ENCODE measurements around the gene FLNA.
"Not testable (repeated sequence)": the region's sequence is repeated elsewhere in the genome, so short reads cannot be mapped to it uniquely, and the experiment has no call there.

The FLNA gene

GRCh38 chrX:154305541-154306205, 68.8 kb downstream of the FLNA start:
- Histone ChIP-seq H3K27me3 (ENCODE audit: insufficient read depth, insufficient read length) (no peaks in the 10 kb centered on the region), H3K36me3 (ENCODE audit: insufficient read depth, insufficient read length, low read length) (no peaks in the 10 kb centered on the region), H3K9ac (ENCODE audit: insufficient read length, low read depth) (no peak overlapping the region), H3K4me3 (ENCODE audit: insufficient read length, low read depth) (no peak overlapping the region), H3K4me1 (ENCODE audit: insufficient read depth, insufficient read length) (no peaks in the 10 kb centered on the region), H3K9me3 (ENCODE audit: insufficient read depth, low read length) (no peaks in the 10 kb centered on the region)
- TF ChIP-seq YY1 (IDR thresholded peaks at IDR 0.05; ENCODE audit: insufficient read depth, insufficient read length): no peak
- TF ChIP-seq ZNF274 (IDR thresholded peaks at IDR 0.05; ENCODE audit: low read depth, low read length): no peak
- no peak for TF ChIP-seq SUZ12 (IDR thresholded peaks at IDR 0.05; ENCODE audit: extremely low read depth, insufficient read depth, insufficient read length)
- no peak for DNase-seq (ENCODE audit: low read depth, low spot score)

- H3K4me1 ChIP-seq (ENCODE audit: insufficient read depth, insufficient read length): no peaks in the 10 kb centered on the region
- no peaks in the 10 kb centered on the region for H3K27me3 ChIP-seq (ENCODE audit: insufficient read depth, insufficient read length)
- no peaks in the 10 kb centered on the region for H3K36me3 ChIP-seq (ENCODE audit: insufficient read depth, insufficient read length, low read length)
- H3K4me3 ChIP-seq (ENCODE audit: insufficient read length, low read depth): no peak overlapping the region
- no peak for DNase-seq (ENCODE audit: low read depth, low spot score)
- no peak overlapping the region for H3K9ac ChIP-seq (ENCODE audit: insufficient read length, low read depth)
- no peak for TF ChIP-seq YY1 (IDR thresholded peaks at IDR 0.05; ENCODE audit: insufficient read depth, insufficient read length)
- TF ChIP-seq ZNF274 (IDR thresholded peaks at IDR 0.05; ENCODE audit: low read depth, low read length): no peak
- TF ChIP-seq SUZ12 (IDR thresholded peaks at IDR 0.05; ENCODE audit: extremely low read depth, insufficient read depth, insufficient read length): no peak
- no peaks in the 10 kb centered on the region for H3K9me3 ChIP-seq (ENCODE audit: insufficient read depth, low read length)
These were observed 69.6 kb downstream of the FLNA start for GRCh38 chrX:154304846-154305245.

GRCh38 chrX:154303476-154303875, 71.0 kb downstream of the FLNA start:
- no peak overlapping the region for H3K9ac ChIP-seq (ENCODE audit: insufficient read length, low read depth)
- no peaks in the 10 kb centered on the region for H3K36me3 ChIP-seq (ENCODE audit: insufficient read depth, insufficient read length, low read length)
- no peak for TF ChIP-seq SUZ12 (IDR thresholded peaks at IDR 0.05; ENCODE audit: extremely low read depth, insufficient read depth, insufficient read length)
- no peak for TF ChIP-seq YY1 (IDR thresholded peaks at IDR 0.05; ENCODE audit: insufficient read depth, insufficient read length)
- TF ChIP-seq ZNF274 (IDR thresholded peaks at IDR 0.05; ENCODE audit: low read depth, low read length): no peak
- H3K27me3 ChIP-seq (ENCODE audit: insufficient read depth, insufficient read length): no peaks in the 10 kb centered on the region
- H3K4me3 ChIP-seq (ENCODE audit: insufficient read length, low read depth): no peak overlapping the region
- no peaks in the 10 kb centered on the region for H3K9me3 ChIP-seq (ENCODE audit: insufficient read depth, low read length)
- no peaks in the 10 kb centered on the region for H3K4me1 ChIP-seq (ENCODE audit: insufficient read depth, insufficient read length)
- DNase-seq (ENCODE audit: low read depth, low spot score): no peak

GRCh38 chrX:154302998-154303397, 71.4 kb downstream of the FLNA start:
- not testable (repeated sequence) for H3K9me3 ChIP-seq (ENCODE audit: insufficient read depth, low read length); H3K4me3 ChIP-seq (ENCODE audit: insufficient read length, low read depth); H3K27me3 ChIP-seq (ENCODE audit: insufficient read depth, insufficient read length); H3K9ac ChIP-seq (ENCODE audit: insufficient read length, low read depth); H3K4me1 ChIP-seq (ENCODE audit: insufficient read depth, insufficient read length); H3K36me3 ChIP-seq (ENCODE audit: insufficient read depth, insufficient read length, low read length); DNase-seq (ENCODE audit: low read depth, low spot score)

- no peak for TF ChIP-seq YY1 (IDR thresholded peaks at IDR 0.05; ENCODE audit: insufficient read depth, insufficient read length)
- TF ChIP-seq ZNF274 (IDR thresholded peaks at IDR 0.05; ENCODE audit: low read depth, low read length): no peak
- TF ChIP-seq SUZ12 (IDR thresholded peaks at IDR 0.05; ENCODE audit: extremely low read depth, insufficient read depth, insufficient read length): no peak
- Histone ChIP-seq H3K4me3 (ENCODE audit: insufficient read length, low read depth) (no peak overlapping the region), H3K9me3 (ENCODE audit: insufficient read depth, low read length) (peaks cover 5% of the 10 kb centered on the region; the same call in 1 of the 2 replicates), H3K36me3 (ENCODE audit: insufficient read depth, insufficient read length, low read length) (no peaks in the 10 kb centered on the region), H3K27me3 (ENCODE audit: insufficient read depth, insufficient read length) (no peaks in the 10 kb centered on the region), H3K4me1 (ENCODE audit: insufficient read depth, insufficient read length) (no peaks in the 10 kb centered on the region), H3K9ac (ENCODE audit: insufficient read length, low read depth) (no peak overlapping the region)
- no peak for DNase-seq (ENCODE audit: low read depth, low spot score)
These were observed 73.6 kb downstream of the FLNA start for GRCh38 chrX:154300816-154301215.
